IMR-90 (cell line): ENCODE data around the gene CDKN2D.

Experiments
- BHLHE40 ChIP-seq: fragments of 150-350 bp; IDR thresholded peaks from 2 replicates; pipeline ENCODE4 v1.6.1; 2016; ENCODE audit warnings: mild to moderate bottlenecking, low read depth, low read length
- CTCF ChIP-seq: conservative IDR thresholded peaks from 2 replicates; pipeline ENCODE4 v1.5.1; 2012; ENCODE audit warnings: mild to moderate bottlenecking, low read depth, low read length, improper control_type of control experiment
- MAFK ChIP-seq: IDR thresholded peaks from 2 replicates; pipeline ENCODE4 v1.6.1; 2012; ENCODE audit warnings: low read depth, low read length, improper control_type of control experiment
- MXI1 ChIP-seq: IDR thresholded peaks from 2 replicates; pipeline ENCODE4 v1.6.1; 2012; ENCODE audit warnings: low read depth, mild to moderate bottlenecking, low read length, moderate library complexity, borderline replicate concordance
- POLR2A ChIP-seq: IDR thresholded peaks from 2 replicates; pipeline ENCODE4 v1.6.1; 2012; ENCODE audit warnings: mild to moderate bottlenecking, low read depth, low read length
- RAD21 ChIP-seq: IDR thresholded peaks from 2 replicates; pipeline ENCODE4 v1.6.1; 2012; ENCODE audit warnings: low read length, improper control_type of control experiment
- RCOR1 ChIP-seq: IDR thresholded peaks from 2 replicates; pipeline ENCODE4 v1.6.1; 2012; ENCODE audit warnings: mild to moderate bottlenecking, low read length, improper control_type of control experiment; ENCODE audit not compliant: insufficient replicate concordance
- RFX5 ChIP-seq: IDR thresholded peaks from 2 replicates; pipeline ENCODE4 v1.8.0; 2012; ENCODE audit warnings: low read depth, mild to moderate bottlenecking, low read length, moderate library complexity
- SMC3 ChIP-seq: fragments of 150-350 bp; IDR thresholded peaks from 2 replicates; pipeline ENCODE4 v1.6.1; 2016; ENCODE audit warnings: low read depth, mild to moderate bottlenecking, antibody characterized with exemption, low read length, moderate library complexity
- TF ChIP-seq, protein P1 (sequence below): fragments of 150-350 bp; IDR thresholded peaks from 2 replicates; pipeline ENCODE4 v1.6.1; 2017; ENCODE audit warnings: mild to moderate bottlenecking, antibody characterized with exemption, low read length, low read depth

DNA sequence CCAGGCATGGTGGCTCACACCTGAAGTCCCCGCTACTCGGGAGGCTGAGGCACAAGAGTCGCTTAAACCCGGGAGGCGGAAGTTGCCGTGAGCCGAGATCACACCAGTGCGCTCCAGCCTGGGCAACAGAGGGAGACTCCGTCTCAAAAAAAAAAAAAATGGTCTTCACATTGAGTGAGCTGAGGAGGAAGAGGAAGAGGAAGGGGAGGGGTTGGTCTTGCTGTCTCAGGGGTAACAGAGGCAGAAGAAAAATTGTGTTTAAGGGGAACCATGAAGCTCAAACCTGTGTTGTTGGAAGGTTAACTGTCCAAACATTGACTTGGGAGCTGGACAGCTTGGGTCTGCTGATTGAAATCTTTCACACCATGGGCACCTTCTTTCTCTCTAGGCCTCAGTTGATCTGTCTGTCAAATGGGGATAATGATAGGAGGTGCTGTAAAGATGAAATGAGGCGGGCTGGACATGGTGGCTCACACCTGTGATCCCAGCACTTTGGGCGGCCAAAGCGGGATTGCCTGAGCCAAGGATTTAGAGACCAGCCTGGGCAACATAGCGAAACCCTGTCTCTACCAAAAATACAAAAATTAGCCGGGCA lies 46.7 kb upstream of the CDKN2D start:
- TF ChIP-seq CTCF (no peak), POLR2A (no peak), RFX5 (no peak), BHLHE40 (no peak), MAFK (no peak), SMC3 (no peak), RAD21 (no peak), MXI1 (no peak), RCOR1 (no peak)
- TF ChIP-seq, protein P1, sequence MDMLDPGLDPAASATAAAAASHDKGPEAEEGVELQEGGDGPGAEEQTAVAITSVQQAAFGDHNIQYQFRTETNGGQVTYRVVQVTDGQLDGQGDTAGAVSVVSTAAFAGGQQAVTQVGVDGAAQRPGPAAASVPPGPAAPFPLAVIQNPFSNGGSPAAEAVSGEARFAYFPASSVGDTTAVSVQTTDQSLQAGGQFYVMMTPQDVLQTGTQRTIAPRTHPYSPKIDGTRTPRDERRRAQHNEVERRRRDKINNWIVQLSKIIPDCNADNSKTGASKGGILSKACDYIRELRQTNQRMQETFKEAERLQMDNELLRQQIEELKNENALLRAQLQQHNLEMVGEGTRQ = no peak
